Neural cell (in vitro differentiated cells): Measurements from ENCODE around the gene HEXD. TPM values are rescaled to one million over a fixed set of nuclear protein-coding genes. Genes with fewer than 3 reads are reported as not detected.

Source experiments
- H2AFZ ChIP-seq: fragments of 200-600, 300-800 bp; sonication (generic), shearing (Covaris generic); 2 replicates; pipeline ENCODE4 v1.6.0; 2014; ENCODE audit warnings: low read depth, mild to moderate bottlenecking, antibody characterized with exemption, low read length, moderate library complexity
- H3F3A ChIP-seq: fragments of 200-600 bp; shearing (Covaris generic); 2 replicates; pipeline ENCODE4 v1.6.1; 2016; ENCODE audit warnings: mild to moderate bottlenecking, moderate library complexity, mixed read lengths, antibody characterized with exemption, low read length; ENCODE audit not compliant: insufficient read depth, poor library complexity, severe bottlenecking
- H3K27ac ChIP-seq: fragments of 200-600, 300-800 bp; sonication (generic), shearing (Covaris generic); 2 replicates; pipeline ENCODE4 v1.5.1; 2014; ENCODE audit warnings: mild to moderate bottlenecking, low read length, moderate library complexity
- H3K27me3 ChIP-seq: fragments of 300-800, 200-600 bp; sonication (generic), shearing (Covaris generic); 2 replicates; pipeline ENCODE4 v1.6.0; 2014; ENCODE audit warnings: mild to moderate bottlenecking, low read depth, low read length, moderate library complexity; ENCODE audit not compliant: insufficient read depth
- H3K36me3 ChIP-seq: fragments of 300-800, 200-600 bp; sonication (generic), shearing (Covaris generic); 2 replicates; pipeline ENCODE4 v1.5.1; 2014; ENCODE audit warnings: mild to moderate bottlenecking, antibody characterized with exemption, low read length, moderate library complexity; ENCODE audit not compliant: insufficient read depth
- H3K4me2 ChIP-seq: fragments of 300-800, 200-600 bp; sonication (generic), shearing (Covaris generic); 2 replicates; pipeline ENCODE4 v1.6.0; 2014; ENCODE audit warnings: mild to moderate bottlenecking, low read length
- H3K4me3 ChIP-seq: fragments of 300-800, 200-600 bp; sonication (generic), shearing (Covaris generic); 2 replicates; pipeline ENCODE4 v1.5.1; 2014; ENCODE audit warnings: mild to moderate bottlenecking, low read length, moderate library complexity
- H3K79me2 ChIP-seq: fragments of 200-600 bp; shearing (Covaris generic); replicated peaks from 2 replicates; pipeline ENCODE4 v1.6.0; 2014; ENCODE audit warnings: mild to moderate bottlenecking, low read length, moderate library complexity; ENCODE audit not compliant: insufficient read depth
- H3K9ac ChIP-seq: fragments of 300-800, 200-600 bp; sonication (generic), shearing (Covaris generic); 2 replicates; pipeline ENCODE4 v1.6.1; 2016; ENCODE audit warnings: mild to moderate bottlenecking, low read length, mixed read lengths
- H3K9me2 ChIP-seq: fragments of 200-600 bp; shearing (Covaris generic); 2 replicates; pipeline ENCODE4 v1.6.1; 2016; ENCODE audit warnings: mild to moderate bottlenecking, low read length, mixed read lengths; ENCODE audit not compliant: insufficient read depth
- H3K9me3 ChIP-seq: fragments of 200-600, 300-800 bp; sonication (generic), shearing (Covaris generic); 2 replicates; pipeline ENCODE4 v1.6.1; 2016; ENCODE audit warnings: mild to moderate bottlenecking, mixed run types, low read length, moderate library complexity, mixed read lengths
- H4K20me1 ChIP-seq: fragments of 200-600 bp; shearing (Covaris generic); 2 replicates; pipeline ENCODE4 v1.6.1; 2016; ENCODE audit warnings: mild to moderate bottlenecking, mixed run types; ENCODE audit not compliant: insufficient read depth
- EP300 ChIP-seq: fragments of 450-650 bp; conservative IDR thresholded peaks from 2 replicates; pipeline ENCODE4 v1.6.1; 2014; ENCODE audit warnings: antibody characterized with exemption, mild to moderate bottlenecking, moderate library complexity; ENCODE audit not compliant: poor library complexity, severe bottlenecking
- EZH2 ChIP-seq: fragments of 200-600, 300-800 bp; shearing (Covaris generic), sonication (generic); IDR thresholded peaks from 2 replicates; pipeline ENCODE4 v1.6.1; 2014; ENCODE audit warnings: antibody characterized with exemption, low read length, borderline replicate concordance, mild to moderate bottlenecking; ENCODE audit not compliant: insufficient read depth, poor library complexity, severe bottlenecking
- MXI1 ChIP-seq: fragments of 450-650 bp; conservative IDR thresholded peaks from 2 replicates; pipeline ENCODE4 v1.6.1; 2014; ENCODE audit warnings: antibody characterized with exemption, mild to moderate bottlenecking; ENCODE audit not compliant: poor library complexity, severe bottlenecking
- POLR2AphosphoS5 ChIP-seq: IDR thresholded peaks from 2 replicates; pipeline ENCODE4 v1.6.1; 2012
- RAD21 ChIP-seq: fragments of 450-650 bp; conservative IDR thresholded peaks from 2 replicates; pipeline ENCODE4 v1.6.1; 2014; ENCODE audit warnings: antibody characterized with exemption, mild to moderate bottlenecking, moderate library complexity
- SMC3 ChIP-seq: fragments of 450-650 bp; conservative IDR thresholded peaks from 2 replicates; pipeline ENCODE4 v1.6.1; 2014; ENCODE audit warnings: antibody characterized with exemption, mild to moderate bottlenecking, moderate library complexity; ENCODE audit not compliant: poor library complexity
- TAF1 ChIP-seq: IDR thresholded peaks from 2 replicates; pipeline ENCODE4 v1.6.1; 2012; ENCODE audit warnings: low read depth
- polyA plus RNA-seq: library from polyadenylated mRNA; depleted of rRNA; stranded (reverse); fragments of >200 nt; gene quantifications from 2 replicates; pipeline ENCODE4 v1.2.3, GENCODE V29; 2014
- TF ChIP-seq, protein P1 (sequence below): IDR thresholded peaks from 2 replicates; pipeline ENCODE4 v1.6.1; 2012; ENCODE audit warnings: borderline replicate concordance
- TF ChIP-seq, protein P2 (sequence below): fragments of 450-650 bp; IDR thresholded peaks from 2 replicates; pipeline ENCODE4 v1.5.1; 2014; ENCODE audit warnings: antibody characterized with exemption, mild to moderate bottlenecking, moderate library complexity; ENCODE audit not compliant: poor library complexity, severe bottlenecking

HEXD gene
- polyA plus RNA-seq, 1 donor from 2014 or later, result 72.8 TPM

DNA sequence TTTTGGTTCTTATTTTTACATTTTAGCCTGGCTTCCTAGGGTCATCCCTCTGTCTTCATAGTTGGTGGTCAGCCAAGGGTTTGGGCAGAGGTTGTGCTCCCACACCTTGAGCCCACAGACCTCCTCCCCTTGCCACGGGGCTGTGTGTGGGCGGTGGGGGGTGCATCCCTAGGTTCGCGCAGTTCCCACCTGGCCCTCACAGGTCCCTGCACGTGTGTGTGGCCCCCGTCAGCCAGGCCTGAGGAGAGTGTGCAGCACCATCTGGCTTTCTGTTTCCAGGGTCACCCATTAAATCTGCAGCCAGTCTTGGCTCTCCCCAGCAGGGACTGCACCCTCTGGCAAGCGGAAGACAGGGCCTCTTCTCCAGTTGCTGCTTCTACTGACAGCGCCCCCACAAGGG, 13.9 kb downstream of the HEXD start:
- TF ChIP-seq EZH2, result no peak
- TF ChIP-seq, protein P1, sequence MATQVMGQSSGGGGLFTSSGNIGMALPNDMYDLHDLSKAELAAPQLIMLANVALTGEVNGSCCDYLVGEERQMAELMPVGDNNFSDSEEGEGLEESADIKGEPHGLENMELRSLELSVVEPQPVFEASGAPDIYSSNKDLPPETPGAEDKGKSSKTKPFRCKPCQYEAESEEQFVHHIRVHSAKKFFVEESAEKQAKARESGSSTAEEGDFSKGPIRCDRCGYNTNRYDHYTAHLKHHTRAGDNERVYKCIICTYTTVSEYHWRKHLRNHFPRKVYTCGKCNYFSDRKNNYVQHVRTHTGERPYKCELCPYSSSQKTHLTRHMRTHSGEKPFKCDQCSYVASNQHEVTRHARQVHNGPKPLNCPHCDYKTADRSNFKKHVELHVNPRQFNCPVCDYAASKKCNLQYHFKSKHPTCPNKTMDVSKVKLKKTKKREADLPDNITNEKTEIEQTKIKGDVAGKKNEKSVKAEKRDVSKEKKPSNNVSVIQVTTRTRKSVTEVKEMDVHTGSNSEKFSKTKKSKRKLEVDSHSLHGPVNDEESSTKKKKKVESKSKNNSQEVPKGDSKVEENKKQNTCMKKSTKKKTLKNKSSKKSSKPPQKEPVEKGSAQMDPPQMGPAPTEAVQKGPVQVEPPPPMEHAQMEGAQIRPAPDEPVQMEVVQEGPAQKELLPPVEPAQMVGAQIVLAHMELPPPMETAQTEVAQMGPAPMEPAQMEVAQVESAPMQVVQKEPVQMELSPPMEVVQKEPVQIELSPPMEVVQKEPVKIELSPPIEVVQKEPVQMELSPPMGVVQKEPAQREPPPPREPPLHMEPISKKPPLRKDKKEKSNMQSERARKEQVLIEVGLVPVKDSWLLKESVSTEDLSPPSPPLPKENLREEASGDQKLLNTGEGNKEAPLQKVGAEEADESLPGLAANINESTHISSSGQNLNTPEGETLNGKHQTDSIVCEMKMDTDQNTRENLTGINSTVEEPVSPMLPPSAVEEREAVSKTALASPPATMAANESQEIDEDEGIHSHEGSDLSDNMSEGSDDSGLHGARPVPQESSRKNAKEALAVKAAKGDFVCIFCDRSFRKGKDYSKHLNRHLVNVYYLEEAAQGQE, result no peak
- no peak for TF ChIP-seq RAD21
- TF ChIP-seq TAF1, result no peak
- no peak for TF ChIP-seq POLR2AphosphoS5
- TF ChIP-seq MXI1, result no peak
- no peak for TF ChIP-seq SMC3
- TF ChIP-seq EP300, result no peak
- TF ChIP-seq, protein P2, sequence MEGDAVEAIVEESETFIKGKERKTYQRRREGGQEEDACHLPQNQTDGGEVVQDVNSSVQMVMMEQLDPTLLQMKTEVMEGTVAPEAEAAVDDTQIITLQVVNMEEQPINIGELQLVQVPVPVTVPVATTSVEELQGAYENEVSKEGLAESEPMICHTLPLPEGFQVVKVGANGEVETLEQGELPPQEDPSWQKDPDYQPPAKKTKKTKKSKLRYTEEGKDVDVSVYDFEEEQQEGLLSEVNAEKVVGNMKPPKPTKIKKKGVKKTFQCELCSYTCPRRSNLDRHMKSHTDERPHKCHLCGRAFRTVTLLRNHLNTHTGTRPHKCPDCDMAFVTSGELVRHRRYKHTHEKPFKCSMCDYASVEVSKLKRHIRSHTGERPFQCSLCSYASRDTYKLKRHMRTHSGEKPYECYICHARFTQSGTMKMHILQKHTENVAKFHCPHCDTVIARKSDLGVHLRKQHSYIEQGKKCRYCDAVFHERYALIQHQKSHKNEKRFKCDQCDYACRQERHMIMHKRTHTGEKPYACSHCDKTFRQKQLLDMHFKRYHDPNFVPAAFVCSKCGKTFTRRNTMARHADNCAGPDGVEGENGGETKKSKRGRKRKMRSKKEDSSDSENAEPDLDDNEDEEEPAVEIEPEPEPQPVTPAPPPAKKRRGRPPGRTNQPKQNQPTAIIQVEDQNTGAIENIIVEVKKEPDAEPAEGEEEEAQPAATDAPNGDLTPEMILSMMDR, result no peak
- H2AFZ ChIP-seq, result no peak overlapping the region
- H3K4me3 ChIP-seq, result no peak overlapping the region
- H3K27me3 ChIP-seq, result no peaks in the 10 kb centered on the region
- no peaks in the 10 kb centered on the region for H3F3A ChIP-seq
- no peaks in the 10 kb centered on the region for H3K79me2 ChIP-seq
- H3K4me2 ChIP-seq, result no peak overlapping the region
- H3K9me3 ChIP-seq, result no peaks in the 10 kb centered on the region
- no peak overlapping the region for H3K27ac ChIP-seq
- no peaks in the 10 kb centered on the region for H3K36me3 ChIP-seq
- H3K9me2 ChIP-seq, result no peaks in the 10 kb centered on the region
- H4K20me1 ChIP-seq, result no peaks in the 10 kb centered on the region
- no peak overlapping the region for H3K9ac ChIP-seq

GRCh38 chr17:82433560-82434215, 15.5 kb downstream of the HEXD start:
- TF ChIP-seq RAD21 (no peak), MXI1 (no peak), EZH2 (no peak), SMC3 (no peak), EP300 (no peak), POLR2AphosphoS5 (no peak), TAF1 (no peak)
- TF ChIP-seq, protein P2, result no peak
- TF ChIP-seq, protein P1, result no peak
- H3F3A ChIP-seq, result no peaks in the 10 kb centered on the region
- no peaks in the 10 kb centered on the region for H3K79me2 ChIP-seq
- H3K27me3 ChIP-seq, result no peaks in the 10 kb centered on the region
- H3K4me2 ChIP-seq, result no peak overlapping the region
- H3K9me2 ChIP-seq, result no peaks in the 10 kb centered on the region
- no peak overlapping the region for H2AFZ ChIP-seq
- H3K36me3 ChIP-seq, result no peaks in the 10 kb centered on the region
- H4K20me1 ChIP-seq, result no peaks in the 10 kb centered on the region
- no peak overlapping the region for H3K9ac ChIP-seq
- H3K9me3 ChIP-seq, result no peaks in the 10 kb centered on the region
- no peak overlapping the region for H3K4me3 ChIP-seq
- no peak overlapping the region for H3K27ac ChIP-seq
